NCI-H1105 (cell line): ENCODE measurements around the gene SIM2.

Source experiments
- DNase-seq: peaks from one replicate; lab custom pipeline; 2025; lab: John Stamatoyannopoulos, UW

SIM2 gene

GRCh38 chr21:36735201-36735515 lies 36.2 kb downstream of the SIM2 start:
- DNase-seq, result no peak

- DNase-seq, result no peak
Observed at GRCh38 chr21:36735724-36736320, 36.9 kb downstream of the SIM2 start.

- no peak for DNase-seq
Observed at GRCh38 chr21:36738489-36739126, 39.7 kb downstream of the SIM2 start.

- no peak for DNase-seq
Observed at GRCh38 chr21:36741506-36741905, 42.6 kb downstream of the SIM2 start.

- DNase-seq, result no peak
Observed at GRCh38 chr21:36743008-36743407, 44.1 kb downstream of the SIM2 start.

- no peak for DNase-seq
Observed at GRCh38 chr21:36743446-36743845, 44.5 kb downstream of the SIM2 start.

- DNase-seq, result no peak
Observed at GRCh38 chr21:36744190-36744559, 45.3 kb downstream of the SIM2 start.

- DNase-seq, result peak; percentile 85
Observed at GRCh38 chr21:36744560-36745231, 45.8 kb downstream of the SIM2 start.

- DNase-seq, result no peak
Observed at GRCh38 chr21:36745459-36745858, 46.5 kb downstream of the SIM2 start.

GRCh38 chr21:36747041-36747814 lies 48.3 kb downstream of the SIM2 start:
- DNase-seq, result no peak

GRCh38 chr21:36747815-36748383 lies 49.0 kb downstream of the SIM2 start:
- DNase-seq, result peak; percentile 62

- DNase-seq, result no peak
Observed at GRCh38 chr21:36749935-36750575, 51.1 kb downstream of the SIM2 start.

- no peak for DNase-seq
Observed at GRCh38 chr21:36750576-36750959, 51.7 kb downstream of the SIM2 start.

- no peak for DNase-seq
Observed at GRCh38 chr21:36751383-36751782, 52.5 kb downstream of the SIM2 start.

- no peak for DNase-seq
Observed at GRCh38 chr21:36753556-36753955, 54.6 kb downstream of the SIM2 start.

- DNase-seq, result no peak
Observed at GRCh38 chr21:36754241-36754898, 55.5 kb downstream of the SIM2 start.

- no peak for DNase-seq
Observed at GRCh38 chr21:36756527-36756926, 57.6 kb downstream of the SIM2 start.

- DNase-seq, result no peak
Observed at GRCh38 chr21:36757196-36757595, 58.3 kb downstream of the SIM2 start.

- no peak for DNase-seq
Observed at GRCh38 chr21:36759348-36760083, 60.6 kb downstream of the SIM2 start.

GRCh38 chr21:36761685-36762084 lies 62.8 kb downstream of the SIM2 start:
- no peak for DNase-seq

GRCh38 chr21:36762642-36763041 lies 63.7 kb downstream of the SIM2 start:
- DNase-seq, result no peak
